GM18951 (cell line): ENCODE measurements around the gene ZCCHC3.

Experiments used
- POLR2A ChIP-seq: IDR thresholded peaks from 4 replicates; pipeline ENCODE4 v1.6.1; 2011; ENCODE audit warnings: mild to moderate bottlenecking; ENCODE audit not compliant: insufficient read length, insufficient read depth; ENCODE audit errors: extremely low read depth
- in situ Hi-C: fragments of 300-500 bp; cut with MboI; formaldehyde crosslinking; loops from one replicate; pipeline ENCODE4 v1.12.0; 2022; ENCODE audit warnings: low sequenced_read_pairs, mixed read lengths, inconsistent platforms; ENCODE audit not compliant: unreplicated experiment

The ZCCHC3 gene

GRCh38 chr20:312866-313265 lies 15.5 kb downstream of the ZCCHC3 start:
- TF ChIP-seq POLR2A: no peak
- in situ Hi-C loops: no loop called here

GRCh38 chr20:313402-313801 lies 16.0 kb downstream of the ZCCHC3 start:
- TF ChIP-seq POLR2A: no peak
- in situ Hi-C loops: no loop called here

GRCh38 chr20:313948-314347 lies 16.6 kb downstream of the ZCCHC3 start:
- in situ Hi-C loops: no loop called here
- TF ChIP-seq POLR2A: no peak

- in situ Hi-C loops: no loop called here
- TF ChIP-seq POLR2A: no peak
These were observed 19.1 kb downstream of the ZCCHC3 start for GRCh38 chr20:316316-317068.

- TF ChIP-seq POLR2A: peak; percentile 68
- in situ Hi-C loops: no loop called here
These were observed 27.0 kb downstream of the ZCCHC3 start for GRCh38 chr20:324177-325044.

- peak; percentile 70 for TF ChIP-seq POLR2A
- in situ Hi-C loops: no loop called here
These were observed 27.9 kb downstream of the ZCCHC3 start, which contains the start of gene SOX12 for GRCh38 chr20:325045-325888. TSS of gene SOX12 (plus strand) at chr20:325552. CDS start at chr20:325925, 373 bp downstream.

GRCh38 chr20:325889-326644 lies 28.7 kb downstream of the ZCCHC3 start:
- peak; percentile 8 for TF ChIP-seq POLR2A
- in situ Hi-C loops: no loop called here

- no peak for TF ChIP-seq POLR2A
- in situ Hi-C loops: no loop called here
These were observed 29.3 kb downstream of the ZCCHC3 start for GRCh38 chr20:326645-327185.

GRCh38 chr20:327186-328026 lies 30.0 kb downstream of the ZCCHC3 start:
- TF ChIP-seq POLR2A: peak; percentile 58
- in situ Hi-C loops: no loop called here

- no peak for TF ChIP-seq POLR2A
- in situ Hi-C loops: no loop called here
These were observed 30.9 kb downstream of the ZCCHC3 start for GRCh38 chr20:328027-328974.
